ENCODE data around the gene ENPP4.

ENPP4 gene

GRCh38 chr6:46172176-46172575 lies 42.4 kb downstream of the ENPP4 start:
- no peaks in the 10 kb centered on the region for H3K9me3 ChIP-seq (ENCODE audit: control insufficient read depth, low read depth, low read length)
- H3K4me3 ChIP-seq (ENCODE audit: low read length), result no peak overlapping the region
- H3K27ac ChIP-seq (ENCODE audit: low read length), result no peak overlapping the region
- no peaks in the 10 kb centered on the region for H3K27me3 ChIP-seq (ENCODE audit: control insufficient read depth, insufficient read depth, low read length)
- H3K36me3 ChIP-seq (ENCODE audit: control insufficient read depth, low read depth, low read length), result no peaks in the 10 kb centered on the region
- no peak overlapping the region for H3K9ac ChIP-seq (ENCODE audit: low read length)
- no peaks in the 10 kb centered on the region for H3K4me1 ChIP-seq (ENCODE audit: control insufficient read depth, low read depth, low read length)

- no peaks in the 10 kb centered on the region for H3K36me3 ChIP-seq (ENCODE audit: control insufficient read depth, low read depth, low read length)
- no peak overlapping the region for H3K4me3 ChIP-seq (ENCODE audit: low read length)
- no peaks in the 10 kb centered on the region for H3K27me3 ChIP-seq (ENCODE audit: control insufficient read depth, insufficient read depth, low read length)
- no peak overlapping the region for H3K27ac ChIP-seq (ENCODE audit: low read length)
- H3K4me1 ChIP-seq (ENCODE audit: control insufficient read depth, low read depth, low read length), result no peaks in the 10 kb centered on the region
- H3K9me3 ChIP-seq (ENCODE audit: control insufficient read depth, low read depth, low read length), result no peaks in the 10 kb centered on the region
- H3K9ac ChIP-seq (ENCODE audit: low read length), result no peak overlapping the region
These were observed 45.1 kb downstream of the ENPP4 start for GRCh38 chr6:46174904-46175303.

GRCh38 chr6:46175446-46175845 lies 45.7 kb downstream of the ENPP4 start:
- Histone ChIP-seq H3K36me3 (ENCODE audit: control insufficient read depth, low read depth, low read length) (no peaks in the 10 kb centered on the region), H3K27ac (ENCODE audit: low read length) (no peak overlapping the region), H3K4me3 (ENCODE audit: low read length) (no peak overlapping the region), H3K9me3 (ENCODE audit: control insufficient read depth, low read depth, low read length) (no peaks in the 10 kb centered on the region), H3K27me3 (ENCODE audit: control insufficient read depth, insufficient read depth, low read length) (no peaks in the 10 kb centered on the region), H3K4me1 (ENCODE audit: control insufficient read depth, low read depth, low read length) (no peaks in the 10 kb centered on the region), H3K9ac (ENCODE audit: low read length) (no peak overlapping the region)

DNA sequence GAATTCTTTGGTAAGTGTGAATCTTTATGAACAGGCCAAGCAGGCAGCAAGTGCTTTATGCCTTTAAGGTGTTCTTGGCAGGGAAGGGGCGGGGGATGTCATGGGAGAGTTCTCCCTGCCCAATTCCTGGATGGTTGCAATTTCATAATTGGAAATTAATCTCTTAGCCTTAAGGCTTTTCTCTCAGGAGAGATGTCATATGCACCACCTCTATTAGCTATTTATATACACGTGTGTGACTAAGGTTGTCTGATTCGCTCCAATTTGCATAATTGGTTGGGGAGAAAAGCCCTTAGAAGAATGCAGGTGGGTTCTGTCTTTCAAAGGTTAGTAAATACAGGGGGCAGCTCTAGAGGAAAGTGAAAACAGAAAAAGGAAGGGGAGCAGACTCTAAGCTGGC lies 46.2 kb downstream of the ENPP4 start:
- no peak overlapping the region for H3K4me3 ChIP-seq (ENCODE audit: low read length)
- H3K36me3 ChIP-seq (ENCODE audit: control insufficient read depth, low read depth, low read length), result no peaks in the 10 kb centered on the region
- no peaks in the 10 kb centered on the region for H3K9me3 ChIP-seq (ENCODE audit: control insufficient read depth, low read depth, low read length)
- no peak overlapping the region for H3K27ac ChIP-seq (ENCODE audit: low read length)
- no peaks in the 10 kb centered on the region for H3K27me3 ChIP-seq (ENCODE audit: control insufficient read depth, insufficient read depth, low read length)
- no peak overlapping the region for H3K9ac ChIP-seq (ENCODE audit: low read length)
- H3K4me1 ChIP-seq (ENCODE audit: control insufficient read depth, low read depth, low read length), result no peaks in the 10 kb centered on the region

GRCh38 chr6:46184114-46184513 lies 54.3 kb downstream of the ENPP4 start:
- no peaks in the 10 kb centered on the region for H3K9me3 ChIP-seq (ENCODE audit: control insufficient read depth, low read depth, low read length)
- H3K27me3 ChIP-seq (ENCODE audit: control insufficient read depth, insufficient read depth, low read length), result no peaks in the 10 kb centered on the region
- H3K4me1 ChIP-seq (ENCODE audit: control insufficient read depth, low read depth, low read length), result no peaks in the 10 kb centered on the region
- H3K27ac ChIP-seq (ENCODE audit: low read length), result no peak overlapping the region
- no peaks in the 10 kb centered on the region for H3K36me3 ChIP-seq (ENCODE audit: control insufficient read depth, low read depth, low read length)
- H3K9ac ChIP-seq (ENCODE audit: low read length), result no peak overlapping the region
- no peak overlapping the region for H3K4me3 ChIP-seq (ENCODE audit: low read length)

GRCh38 chr6:46186583-46186982 lies 56.8 kb downstream of the ENPP4 start:
- no peak overlapping the region for H3K4me3 ChIP-seq (ENCODE audit: low read length)
- H3K36me3 ChIP-seq (ENCODE audit: control insufficient read depth, low read depth, low read length), result no peaks in the 10 kb centered on the region
- no peaks in the 10 kb centered on the region for H3K27me3 ChIP-seq (ENCODE audit: control insufficient read depth, insufficient read depth, low read length)
- no peak overlapping the region for H3K9ac ChIP-seq (ENCODE audit: low read length)
- H3K4me1 ChIP-seq (ENCODE audit: control insufficient read depth, low read depth, low read length), result no peaks in the 10 kb centered on the region
- H3K9me3 ChIP-seq (ENCODE audit: control insufficient read depth, low read depth, low read length), result no peaks in the 10 kb centered on the region
- no peak overlapping the region for H3K27ac ChIP-seq (ENCODE audit: low read length)

- no peak overlapping the region for H3K4me3 ChIP-seq (ENCODE audit: low read length)
- no peaks in the 10 kb centered on the region for H3K4me1 ChIP-seq (ENCODE audit: control insufficient read depth, low read depth, low read length)
- H3K27ac ChIP-seq (ENCODE audit: low read length), result no peak overlapping the region
- no peaks in the 10 kb centered on the region for H3K27me3 ChIP-seq (ENCODE audit: control insufficient read depth, insufficient read depth, low read length)
- H3K36me3 ChIP-seq (ENCODE audit: control insufficient read depth, low read depth, low read length), result no peaks in the 10 kb centered on the region
- no peaks in the 10 kb centered on the region for H3K9me3 ChIP-seq (ENCODE audit: control insufficient read depth, low read depth, low read length)
- H3K9ac ChIP-seq (ENCODE audit: low read length), result no peak overlapping the region
These were observed 59.9 kb downstream of the ENPP4 start for GRCh38 chr6:46189726-46190125.

GRCh38 chr6:46190889-46191288 lies 61.1 kb downstream of the ENPP4 start:
- no peaks in the 10 kb centered on the region for H3K9me3 ChIP-seq (ENCODE audit: control insufficient read depth, low read depth, low read length)
- H3K36me3 ChIP-seq (ENCODE audit: control insufficient read depth, low read depth, low read length), result no peaks in the 10 kb centered on the region
- no peaks in the 10 kb centered on the region for H3K27me3 ChIP-seq (ENCODE audit: control insufficient read depth, insufficient read depth, low read length)
- no peak overlapping the region for H3K9ac ChIP-seq (ENCODE audit: low read length)
- H3K4me3 ChIP-seq (ENCODE audit: low read length), result no peak overlapping the region
- no peaks in the 10 kb centered on the region for H3K4me1 ChIP-seq (ENCODE audit: control insufficient read depth, low read depth, low read length)
- no peak overlapping the region for H3K27ac ChIP-seq (ENCODE audit: low read length)

GRCh38 chr6:46191961-46192360 lies 62.2 kb downstream of the ENPP4 start:
- H3K27ac ChIP-seq (ENCODE audit: low read length), result no peak overlapping the region

More at GRCh38 chr6:46191961-46192360, 62.2 kb downstream of the ENPP4 start:
- Histone ChIP-seq H3K4me1 (ENCODE audit: control insufficient read depth, low read depth, low read length) (no peaks in the 10 kb centered on the region), H3K9me3 (ENCODE audit: control insufficient read depth, low read depth, low read length) (no peaks in the 10 kb centered on the region), H3K27me3 (ENCODE audit: control insufficient read depth, insufficient read depth, low read length) (no peaks in the 10 kb centered on the region), H3K36me3 (ENCODE audit: control insufficient read depth, low read depth, low read length) (no peaks in the 10 kb centered on the region), H3K9ac (ENCODE audit: low read length) (no peak overlapping the region), H3K4me3 (ENCODE audit: low read length) (no peak overlapping the region)
